Endothelial cell (in vitro differentiated cells): Measurements from ENCODE around the gene VAPA. TPM values are rescaled to one million over a fixed set of nuclear protein-coding genes. Genes with fewer than 3 reads are reported as not detected.

ENCODE experiments used
- DNase-seq: peaks from one replicate; pipeline ENCODE4 v3.0.0; 2021; ENCODE audit warnings: low spot score
- H3K27ac Mint-ChIP-seq: one replicate; pipeline ENCODE4 v1.8.0; 2021; ENCODE audit warnings: mixed read lengths, inconsistent platforms; ENCODE audit not compliant: unreplicated experiment
- H3K27me3 Mint-ChIP-seq: one replicate; pipeline ENCODE4 v1.8.0; 2021; ENCODE audit warnings: mild to moderate bottlenecking, moderate library complexity, mixed read lengths, inconsistent platforms; ENCODE audit not compliant: unreplicated experiment
- H3K36me3 Mint-ChIP-seq: one replicate; pipeline ENCODE4 v1.8.0; 2021; ENCODE audit warnings: mild to moderate bottlenecking, low read depth, mixed read lengths, inconsistent platforms; ENCODE audit not compliant: unreplicated experiment
- H3K4me1 Mint-ChIP-seq: one replicate; pipeline ENCODE4 v1.8.0; 2021; ENCODE audit warnings: mild to moderate bottlenecking, mixed read lengths, inconsistent platforms; ENCODE audit not compliant: unreplicated experiment
- H3K4me3 Mint-ChIP-seq: one replicate; pipeline ENCODE4 v1.8.0; 2021; ENCODE audit warnings: mild to moderate bottlenecking, mixed read lengths, inconsistent platforms; ENCODE audit not compliant: unreplicated experiment
- H3K9me3 Mint-ChIP-seq: one replicate; pipeline ENCODE4 v1.8.0; 2021; ENCODE audit warnings: mixed read lengths, inconsistent platforms; ENCODE audit not compliant: unreplicated experiment
- CTCF ChIP-seq: fragments of 200-600 bp; sonication (generic); IDR thresholded peaks from one replicate; pipeline ENCODE4 v1.5.0; 2021; ENCODE audit warnings: antibody characterized with exemption; ENCODE audit not compliant: unreplicated experiment
- long read RNA-seq: library from polyadenylated mRNA; unstranded; transcript quantifications from one replicate; pipeline ENCODE4 v2.0.0, GENCODE V29; 2020; ENCODE audit not compliant: unreplicated experiment
- total RNA-seq: library from RNA; stranded (reverse); fragmentation: NEBNext Ultra II Directional; extraction: Animal tissue kit (Norgen Biotek cat#: 25700); gene quantifications from one replicate; pipeline ENCODE4 v1.2.1, GENCODE V29; 2021; ENCODE audit not compliant: unreplicated experiment

The VAPA gene
- total RNA-seq: 180 TPM
- long read RNA-seq, full-length matches to known transcripts: 130 of 140 reads
- long read RNA-seq, partial matches to known transcripts: 2 of 140 reads
- long read RNA-seq, other reads (novel, unspliced or antisense): 8 of 140 reads

GRCh38 chr18:9913526-9914333 is at the start of gene VAPA:
TSS of gene VAPA (plus strand) at chr18:9914016. CDS start at chr18:9914257, 241 bp downstream.
- no peak for TF ChIP-seq CTCF
- peak within 1 kb of the TSS; percentile 95 for H3K27ac Mint-ChIP-seq

GRCh38 chr18:9865764-9866490 is 47.9 kb upstream of the VAPA start:
- H3K4me3 Mint-ChIP-seq: peak overlapping the region; percentile 56
- peaks cover 36% of the 10 kb centered on the region for H3K4me1 Mint-ChIP-seq
- H3K27ac Mint-ChIP-seq: no peak overlapping the region
- no peak for DNase-seq
- no peak for TF ChIP-seq CTCF
- peaks cover 9% of the 10 kb centered on the region for H3K27me3 Mint-ChIP-seq
- peaks cover 11% of the 10 kb centered on the region for H3K9me3 Mint-ChIP-seq
- peaks cover 30% of the 10 kb centered on the region for H3K36me3 Mint-ChIP-seq

More at GRCh38 chr18:9913526-9914333, at the start of gene VAPA:
- no peaks in the 10 kb centered on the region for H3K9me3 Mint-ChIP-seq
- peak within 1 kb of the TSS; percentile 98 for H3K4me3 Mint-ChIP-seq
- DNase-seq: peak; percentile 92
- peaks cover 10% of the 10 kb centered on the region for H3K27me3 Mint-ChIP-seq
- peaks cover 27% of the 10 kb centered on the region for H3K4me1 Mint-ChIP-seq
- peaks cover 15% of the 10 kb centered on the region for H3K36me3 Mint-ChIP-seq

GRCh38 chr18:9866627-9867026 is 47.2 kb upstream of the VAPA start:
- peaks cover 9% of the 10 kb centered on the region for H3K27me3 Mint-ChIP-seq
- no peak overlapping the region for H3K4me3 Mint-ChIP-seq
- peaks cover 41% of the 10 kb centered on the region for H3K4me1 Mint-ChIP-seq
- no peak overlapping the region for H3K27ac Mint-ChIP-seq
- TF ChIP-seq CTCF: no peak
- no peak for DNase-seq
- peaks cover 27% of the 10 kb centered on the region for H3K36me3 Mint-ChIP-seq
- peaks cover 11% of the 10 kb centered on the region for H3K9me3 Mint-ChIP-seq

GRCh38 chr18:9867071-9867594 is 46.7 kb upstream of the VAPA start:
- no peak overlapping the region for H3K27ac Mint-ChIP-seq
- H3K9me3 Mint-ChIP-seq: peaks cover 11% of the 10 kb centered on the region
- DNase-seq: no peak
- no peak for TF ChIP-seq CTCF
- H3K4me3 Mint-ChIP-seq: no peak overlapping the region
- peaks cover 9% of the 10 kb centered on the region for H3K27me3 Mint-ChIP-seq
- H3K36me3 Mint-ChIP-seq: peaks cover 25% of the 10 kb centered on the region
- H3K4me1 Mint-ChIP-seq: peaks cover 41% of the 10 kb centered on the region
